Measurements from ENCODE around the gene SLITRK1.

The SLITRK1 gene

GRCh38 chr13:83876546-83876945 is 5.7 kb downstream of the SLITRK1 start:
- no peak for TF ChIP-seq USF1 (IDR thresholded peaks at IDR 0.05)
- TF ChIP-seq MAX (IDR thresholded peaks at IDR 0.05) = no peak
- TF ChIP-seq NFIC (IDR thresholded peaks at IDR 0.05) = no peak
- TF ChIP-seq YY1 (IDR thresholded peaks at IDR 0.05; ENCODE audit: low read depth) = no peak
- TF ChIP-seq TCF12 (IDR thresholded peaks at IDR 0.05; ENCODE audit: low read depth) = no peak
- no peak for TF ChIP-seq CEBPB (IDR thresholded peaks at IDR 0.05)
- TF ChIP-seq EP300 (IDR thresholded peaks at IDR 0.05; ENCODE audit: borderline replicate concordance) = no peak
- no peak for TF ChIP-seq REST (IDR thresholded peaks at IDR 0.05; ENCODE audit: low read depth)

- no peak for TF ChIP-seq TEAD4 (IDR thresholded peaks at IDR 0.05)
- no peak for TF ChIP-seq ZBTB7A (IDR thresholded peaks at IDR 0.05; ENCODE audit: low read depth)
- no peak for TF ChIP-seq USF1 (IDR thresholded peaks at IDR 0.05)
- no peak for TF ChIP-seq YY1 (IDR thresholded peaks at IDR 0.05; ENCODE audit: low read depth)
- no peak for TF ChIP-seq TAF1 (IDR thresholded peaks at IDR 0.05; ENCODE audit: low read depth)
- no peak for TF ChIP-seq TCF12 (IDR thresholded peaks at IDR 0.05; ENCODE audit: low read depth)
- no peak for TF ChIP-seq MAX (IDR thresholded peaks at IDR 0.05)
- no peak for TF ChIP-seq RAD21 (IDR thresholded peaks at IDR 0.05; ENCODE audit: low read depth)
- no peak for TF ChIP-seq EP300 (IDR thresholded peaks at IDR 0.05; ENCODE audit: borderline replicate concordance)
- no peak for TF ChIP-seq REST (IDR thresholded peaks at IDR 0.05; ENCODE audit: low read depth)
- TF ChIP-seq NFIC (IDR thresholded peaks at IDR 0.05) = no peak
- TF ChIP-seq FOXM1 (IDR thresholded peaks at IDR 0.05; ENCODE audit: borderline replicate concordance, low read depth) = no peak
- TF ChIP-seq EGR1 (IDR thresholded peaks at IDR 0.05) = no peak
- TF ChIP-seq CREB1 (IDR thresholded peaks at IDR 0.05; ENCODE audit: low read depth) = no peak
- no peak for TF ChIP-seq CEBPB (IDR thresholded peaks at IDR 0.05)
These were observed 14.6 kb downstream of the SLITRK1 start for GRCh38 chr13:83867708-83868107.

GRCh38 chr13:83865161-83866137 is 16.8 kb downstream of the SLITRK1 start:
- TF ChIP-seq FOXM1 (IDR thresholded peaks at IDR 0.05; ENCODE audit: borderline replicate concordance, low read depth) = no peak
- no peak for TF ChIP-seq ZBTB7A (IDR thresholded peaks at IDR 0.05; ENCODE audit: low read depth)
- no peak for TF ChIP-seq TCF12 (IDR thresholded peaks at IDR 0.05; ENCODE audit: low read depth)
- TF ChIP-seq MAX (IDR thresholded peaks at IDR 0.05) = no peak
- TF ChIP-seq EP300 (IDR thresholded peaks at IDR 0.05; ENCODE audit: borderline replicate concordance) = no peak
- TF ChIP-seq NFIC (IDR thresholded peaks at IDR 0.05) = no peak
- no peak for TF ChIP-seq USF1 (IDR thresholded peaks at IDR 0.05)
- no peak for TF ChIP-seq REST (IDR thresholded peaks at IDR 0.05; ENCODE audit: low read depth)
- no peak for TF ChIP-seq TEAD4 (IDR thresholded peaks at IDR 0.05)
